ENCODE results near the gene SPDYE2B.
"Not testable (repeated sequence)": the region's sequence is repeated elsewhere in the genome, so short reads cannot be mapped to it uniquely, and the experiment has no call there.

SPDYE2B gene

GRCh38 chr7:102688299-102689036 lies 38.3 kb downstream of the SPDYE2B start:
- H3K36me3 Mint-ChIP-seq, H3K4me3 Mint-ChIP-seq, H3K4me1 Mint-ChIP-seq, H3K27ac Mint-ChIP-seq, H3K27me3 Mint-ChIP-seq, H3K9me3 Mint-ChIP-seq: not testable (repeated sequence)

GRCh38 chr7:102689436-102690282 lies 39.5 kb downstream of the SPDYE2B start:
- not testable (repeated sequence) for H3K36me3 Mint-ChIP-seq, H3K4me3 Mint-ChIP-seq, H3K4me1 Mint-ChIP-seq, H3K27me3 Mint-ChIP-seq, H3K27ac Mint-ChIP-seq, H3K9me3 Mint-ChIP-seq

- not testable (repeated sequence) for H3K27ac Mint-ChIP-seq, H3K9me3 Mint-ChIP-seq, H3K27me3 Mint-ChIP-seq, H3K4me3 Mint-ChIP-seq, H3K4me1 Mint-ChIP-seq, H3K36me3 Mint-ChIP-seq
Observed at GRCh38 chr7:102690602-102691001, 40.5 kb downstream of the SPDYE2B start.

GRCh38 chr7:102694008-102694407 lies 43.9 kb downstream of the SPDYE2B start:
- not testable (repeated sequence) for H3K4me1 Mint-ChIP-seq, H3K27ac Mint-ChIP-seq, H3K4me3 Mint-ChIP-seq, H3K36me3 Mint-ChIP-seq, H3K27me3 Mint-ChIP-seq, H3K9me3 Mint-ChIP-seq

GRCh38 chr7:102695033-102695552 lies 45.0 kb downstream of the SPDYE2B start:
- H3K27me3 Mint-ChIP-seq, H3K4me3 Mint-ChIP-seq, H3K36me3 Mint-ChIP-seq, H3K4me1 Mint-ChIP-seq, H3K27ac Mint-ChIP-seq, H3K9me3 Mint-ChIP-seq: not testable (repeated sequence)

- H3K36me3 Mint-ChIP-seq, H3K4me3 Mint-ChIP-seq, H3K27ac Mint-ChIP-seq: not testable (repeated sequence)
Observed at GRCh38 chr7:102696009-102696408, 45.9 kb downstream of the SPDYE2B start.

GRCh38 chr7:102697642-102698512 lies 47.8 kb downstream of the SPDYE2B start:
- not testable (repeated sequence) for H3K27ac Mint-ChIP-seq, H3K4me3 Mint-ChIP-seq, H3K9me3 Mint-ChIP-seq, H3K36me3 Mint-ChIP-seq, H3K4me1 Mint-ChIP-seq, H3K27me3 Mint-ChIP-seq

More at GRCh38 chr7:102696009-102696408, 45.9 kb downstream of the SPDYE2B start:
- not testable (repeated sequence) for H3K27me3 Mint-ChIP-seq, H3K9me3 Mint-ChIP-seq, H3K4me1 Mint-ChIP-seq

- not testable (repeated sequence) for H3K9me3 Mint-ChIP-seq, H3K4me1 Mint-ChIP-seq, H3K27me3 Mint-ChIP-seq, H3K36me3 Mint-ChIP-seq, H3K27ac Mint-ChIP-seq, H3K4me3 Mint-ChIP-seq
Observed at GRCh38 chr7:102698962-102699750, 49.0 kb downstream of the SPDYE2B start.
